Embryonic facial prominence (tissue), 1 donor: ENCODE results near the gene GJA10.

Source experiments
- DNase-seq: peaks from one replicate; pipeline ENCODE4 v3.0.0-alpha.2; 2016; ENCODE audit errors: extremely low spot score

GJA10 gene

GRCh38 chr6:89944826-89945407 is 50.6 kb downstream of the GJA10 start:
- DNase-seq, result no peak
